Stimulated activated CD4-positive, alpha-beta T cell treated with anti-CD3 and anti-CD28 coated beads, TNF-alpha, amount 100 ng/mL, for 24 hours (primary cell): ENCODE results near the gene WLS.
"Not testable (repeated sequence)": the region's sequence is repeated elsewhere in the genome, so short reads cannot be mapped to it uniquely, and the experiment has no call there.

Source experiments
- DNase-seq, 3 experiments: peaks; one replicate each; pipeline ENCODE4 v3.0.0-alpha.2; 2020; ENCODE audit warnings: low read depth in 3 of 3

WLS gene

GRCh38 chr1:68232289-68233148, at the start of gene WLS:
WLS (minus strand) TSS chr1:68232523; CDS start chr1:68232299, 224 bp downstream.
- no peak for DNase-seq

GRCh38 chr1:68280286-68280685, 48.0 kb upstream of the WLS start:
- no peak for DNase-seq

- no peak for DNase-seq
These were observed 47.5 kb upstream of the WLS start for GRCh38 chr1:68279846-68280245.

GRCh38 chr1:68278221-68278620, 45.9 kb upstream of the WLS start:
- no peak for DNase-seq

GRCh38 chr1:68276448-68276847, 44.1 kb upstream of the WLS start:
- DNase-seq: no peak

GRCh38 chr1:68273530-68273929, 41.2 kb upstream of the WLS start:
- DNase-seq: no peak

- DNase-seq: no peak
These were observed 39.3 kb upstream of the WLS start for GRCh38 chr1:68271596-68271995.

- no peak for DNase-seq
These were observed 38.6 kb upstream of the WLS start for GRCh38 chr1:68270951-68271350.

GRCh38 chr1:68269637-68270430, 37.5 kb upstream of the WLS start:
- no peak for DNase-seq

- no peak for DNase-seq
These were observed 36.7 kb upstream of the WLS start for GRCh38 chr1:68268896-68269483.

GRCh38 chr1:68256824-68257223, 24.5 kb upstream of the WLS start:
- DNase-seq: not testable (repeated sequence)

- DNase-seq: no peak
These were observed 23.0 kb upstream of the WLS start for GRCh38 chr1:68255301-68255700.

GRCh38 chr1:68254667-68255226, 22.4 kb upstream of the WLS start:
- DNase-seq: no peak

GRCh38 chr1:68237040-68237439, 4.7 kb upstream of the WLS start:
- no peak for DNase-seq

GRCh38 chr1:68234094-68234493, 1.8 kb upstream of the WLS start:
- no peak for DNase-seq

GRCh38 chr1:68233202-68233601, 879 bp upstream of the WLS start:
- DNase-seq: no peak

- no peak for DNase-seq
These were observed 565 bp downstream of the WLS start for GRCh38 chr1:68231627-68232288.

GRCh38 chr1:68230901-68231626, 1.3 kb downstream of the WLS start:
- DNase-seq: no peak

- DNase-seq: no peak
These were observed 1.9 kb downstream of the WLS start for GRCh38 chr1:68230484-68230802.

- no peak for DNase-seq
These were observed 2.5 kb downstream of the WLS start for GRCh38 chr1:68229650-68230483.
